Hematopoietic multipotent progenitor cell treated with erythropoietin and hydrocortisone succinate and interleukin-3 and kit ligand, for 6 days (in vitro differentiated cells): Measurements from ENCODE around the gene CCDC136.
A peak's percentile ranks its signal among the peaks of the same experiment; 100 is the strongest.

ENCODE experiments used
- DNase-seq: peaks from one replicate; pipeline ENCODE4 v3.0.0-alpha.2; 2015

Gene CCDC136

GRCh38 chr7:128865996-128866877 lies 74.5 kb downstream of the CCDC136 start:
- DNase-seq, result no peak

- DNase-seq, result no peak
These were observed 75.5 kb downstream of the CCDC136 start for GRCh38 chr7:128867241-128867640.

- DNase-seq, result no peak
These were observed 76.3 kb downstream of the CCDC136 start for GRCh38 chr7:128867842-128868623.

- no peak for DNase-seq
These were observed 76.9 kb downstream of the CCDC136 start for GRCh38 chr7:128868624-128869137.

- peak; percentile 75 for DNase-seq
These were observed 77.6 kb downstream of the CCDC136 start for GRCh38 chr7:128869138-128869943.

GRCh38 chr7:128869944-128870285 lies 78.1 kb downstream of the CCDC136 start:
- DNase-seq, result peak; percentile 24

- DNase-seq, result no peak
These were observed 79.3 kb downstream of the CCDC136 start for GRCh38 chr7:128871050-128871449.
